Vagina (tissue), 2 donors: ENCODE measurements around the gene ANO6. TPM values are rescaled to one million over a fixed set of nuclear protein-coding genes. Genes with fewer than 3 reads are reported as not detected.
"Not testable (repeated sequence)": the region's sequence is repeated elsewhere in the genome, so short reads cannot be mapped to it uniquely, and the experiment has no call there.

Experiments used
- DNase-seq, 2 donors: peaks; one replicate each; pipeline ENCODE4 v3.0.0-alpha.2; 2017; ENCODE audit errors: extremely low spot score in 2 of 2
- H3K27ac ChIP-seq: fragments of 200-600 bp; sonication (generic); one replicate; pipeline ENCODE4 v1.5.1; 2019
- H3K27me3 ChIP-seq: fragments of 200-600 bp; sonication (generic); one replicate; pipeline ENCODE4 v1.5.1; 2019
- H3K36me3 ChIP-seq, 2 donors: fragments of 200-600 bp; sonication (generic); one replicate each; pipeline ENCODE4 v1.5.1; 2017 to 2019
- H3K4me1 ChIP-seq: fragments of 200-600 bp; sonication (generic); one replicate; pipeline ENCODE4 v1.5.1; 2019
- H3K4me3 ChIP-seq, 2 donors: fragments of 200-600 bp; sonication (generic); 1 replicate in 1 of 2; 2 replicates in 1 of 2; pipeline ENCODE4 v1.5.1; 2016 to 2019
- H3K9me3 ChIP-seq: fragments of 200-600 bp; sonication (generic); one replicate; pipeline ENCODE4 v1.5.1; 2019
- POLR2A ChIP-seq, 2 donors: fragments of 450-650 bp; IDR thresholded peaks; one replicate each; pipeline ENCODE4 v1.6.1; 2017; ENCODE audit warnings: antibody characterized with exemption in 2 of 2, mild to moderate bottlenecking in 2 of 2, moderate library complexity in 2 of 2
- POLR2AphosphoS5 ChIP-seq, 2 donors: sonication (generic); formaldehyde crosslinking; IDR thresholded peaks; one replicate each; pipeline ENCODE4 v1.9.0; 2017; ENCODE audit warnings: antibody characterized with exemption in 2 of 2, mild to moderate bottlenecking in 2 of 2, low read depth in 1 of 2; ENCODE audit not compliant: insufficient read depth in 1 of 2
- intact Hi-C: fragments of 100-400 bp; cut with DNase I; formaldehyde crosslinking; loops from one replicate; pipeline ENCODE4 v1.15.1; 2023
- total RNA-seq: library from RNA; depleted of rRNA; stranded (reverse); fragments of >200 nt; gene quantifications from one replicate; pipeline ENCODE4 v1.2.3, GENCODE V29; 2016
- TF ChIP-seq, protein P1 (sequence below), 3 experiments: fragments of 450-650 bp in 2 of 3; fragments of 200-600 bp in 1 of 3; sonication (generic) in 1 of 3; IDR thresholded peaks; one replicate each; pipeline ENCODE4 v1.5.1; 2017 to 2019; ENCODE audit warnings: antibody characterized with exemption in 3 of 3, mild to moderate bottlenecking in 2 of 3, moderate library complexity in 2 of 3

Gene ANO6
- total RNA-seq, 1 donor from 2014 or later = 48.4 TPM

DNA sequence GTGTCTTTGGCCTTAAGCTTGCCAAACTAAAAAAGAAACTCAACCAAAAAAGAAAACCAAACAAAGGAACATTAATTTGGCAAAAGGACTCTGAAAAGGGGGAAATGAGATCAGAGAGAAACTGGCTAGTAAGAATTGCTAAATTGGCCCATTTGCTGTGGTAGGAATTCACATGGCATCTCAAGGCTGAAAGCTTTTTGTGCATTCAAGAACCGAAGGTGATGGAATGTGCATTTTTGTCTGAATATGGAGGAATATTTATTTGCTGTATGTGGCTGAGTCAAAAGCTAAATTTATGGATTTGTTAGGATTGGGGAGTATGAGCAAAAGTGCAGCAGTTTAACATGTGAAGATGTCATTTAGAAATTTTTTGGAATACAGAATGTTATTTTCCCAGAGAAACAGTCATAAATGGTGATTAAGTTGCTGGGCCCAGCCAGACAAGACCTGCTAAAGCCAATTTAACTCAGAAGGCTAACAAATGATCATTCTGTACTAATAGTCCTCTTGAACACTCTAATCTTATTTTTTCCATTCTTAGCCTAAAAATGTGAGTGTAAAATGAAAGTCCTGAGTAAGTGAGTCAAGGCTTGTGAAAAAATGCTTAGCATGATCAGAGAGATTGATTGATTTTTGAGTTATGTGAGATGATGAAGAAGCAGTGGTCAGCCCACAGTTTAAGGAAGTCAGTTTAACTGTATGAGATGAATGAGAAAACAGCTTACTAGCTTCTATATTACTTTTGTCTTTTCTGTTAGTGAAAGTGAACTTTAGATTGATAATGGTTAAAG is 94.1 kb downstream of the ANO6 start:
- H3K27me3 ChIP-seq = no peaks in the 10 kb centered on the region

DNA sequence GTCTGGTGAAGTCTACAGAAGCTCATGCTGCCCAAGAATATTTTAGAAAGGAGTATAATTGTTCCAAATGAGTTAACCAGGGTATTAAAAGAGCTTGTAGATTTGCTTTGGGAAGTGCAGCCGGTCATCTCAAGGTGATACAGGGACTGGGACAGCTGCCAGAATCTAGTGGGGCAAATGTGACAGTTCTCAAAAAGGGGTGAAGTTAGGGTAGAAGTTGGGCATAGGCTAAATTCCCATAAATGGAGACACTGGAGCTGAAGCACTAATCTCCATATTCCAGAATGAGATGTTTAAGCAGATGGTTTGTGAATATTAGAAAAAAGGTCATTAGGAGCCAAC is 94.7 kb downstream of the ANO6 start:
- Histone ChIP-seq H3K27ac (peak overlapping the region; percentile 43), H3K4me3 (no peak overlapping the region), H3K27me3 (no peaks in the 10 kb centered on the region), H3K36me3 (peaks cover 0 to 5% of the 10 kb centered on the region in 2 donors), H3K9me3 (no peaks in the 10 kb centered on the region), H3K4me1 (peaks cover 33% of the 10 kb centered on the region)
- intact Hi-C loops = no loop called here
- DNase-seq = no peak
- TF ChIP-seq POLR2AphosphoS5 (IDR thresholded peaks at IDR 0.05; ENCODE audit: insufficient read depth in 1 of 2, low read depth in 1 of 2) (no peak), POLR2A (IDR thresholded peaks at IDR 0.05) (no peak)
- TF ChIP-seq, protein P1, sequence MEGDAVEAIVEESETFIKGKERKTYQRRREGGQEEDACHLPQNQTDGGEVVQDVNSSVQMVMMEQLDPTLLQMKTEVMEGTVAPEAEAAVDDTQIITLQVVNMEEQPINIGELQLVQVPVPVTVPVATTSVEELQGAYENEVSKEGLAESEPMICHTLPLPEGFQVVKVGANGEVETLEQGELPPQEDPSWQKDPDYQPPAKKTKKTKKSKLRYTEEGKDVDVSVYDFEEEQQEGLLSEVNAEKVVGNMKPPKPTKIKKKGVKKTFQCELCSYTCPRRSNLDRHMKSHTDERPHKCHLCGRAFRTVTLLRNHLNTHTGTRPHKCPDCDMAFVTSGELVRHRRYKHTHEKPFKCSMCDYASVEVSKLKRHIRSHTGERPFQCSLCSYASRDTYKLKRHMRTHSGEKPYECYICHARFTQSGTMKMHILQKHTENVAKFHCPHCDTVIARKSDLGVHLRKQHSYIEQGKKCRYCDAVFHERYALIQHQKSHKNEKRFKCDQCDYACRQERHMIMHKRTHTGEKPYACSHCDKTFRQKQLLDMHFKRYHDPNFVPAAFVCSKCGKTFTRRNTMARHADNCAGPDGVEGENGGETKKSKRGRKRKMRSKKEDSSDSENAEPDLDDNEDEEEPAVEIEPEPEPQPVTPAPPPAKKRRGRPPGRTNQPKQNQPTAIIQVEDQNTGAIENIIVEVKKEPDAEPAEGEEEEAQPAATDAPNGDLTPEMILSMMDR (IDR thresholded peaks at IDR 0.05) = no peak

More for the DNA sequence above, 94.1 kb downstream of the ANO6 start:
- Histone ChIP-seq H3K4me1 (peaks cover 39% of the 10 kb centered on the region), H3K27ac (peak overlapping the region; percentile 43), H3K36me3 (no peaks in the 10 kb centered on the region), H3K9me3 (no peaks in the 10 kb centered on the region), H3K4me3 (no peak overlapping the region)
- intact Hi-C loops = no loop called here
- no peak for TF ChIP-seq POLR2AphosphoS5 (IDR thresholded peaks at IDR 0.05; ENCODE audit: insufficient read depth in 1 of 2, low read depth in 1 of 2)
- TF ChIP-seq, protein P1 (IDR thresholded peaks at IDR 0.05) = no peak
- no peak for TF ChIP-seq POLR2A (IDR thresholded peaks at IDR 0.05)
- no peak for DNase-seq

DNA sequence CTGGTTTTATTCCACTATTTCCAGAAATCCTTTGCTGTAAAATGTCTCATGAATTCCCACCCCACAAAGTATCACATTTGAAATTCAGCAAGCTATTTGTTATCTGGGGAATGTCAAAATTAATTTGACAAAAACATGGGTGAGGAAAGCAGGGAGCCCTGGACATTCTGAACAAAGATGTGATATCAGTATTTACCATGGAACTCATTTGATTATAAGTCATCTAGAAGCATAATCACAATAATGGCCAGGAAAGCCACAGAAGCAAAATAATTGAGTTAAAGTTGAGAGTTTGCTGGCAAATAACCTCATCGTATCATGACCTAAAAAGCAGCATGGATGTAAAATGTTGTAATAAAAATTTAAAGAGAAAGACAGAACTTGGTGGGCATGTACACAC is 96.1 kb downstream of the ANO6 start:
- H3K9me3 ChIP-seq = no peaks in the 10 kb centered on the region
- no peaks in the 10 kb centered on the region for H3K27me3 ChIP-seq
- no peak overlapping the region for H3K27ac ChIP-seq
- no peak overlapping the region for H3K4me3 ChIP-seq
- H3K36me3 ChIP-seq = peaks cover 0 to 11% of the 10 kb centered on the region in 2 donors
- TF ChIP-seq, protein P1 (IDR thresholded peaks at IDR 0.05) = no peak
- TF ChIP-seq POLR2AphosphoS5 (IDR thresholded peaks at IDR 0.05; ENCODE audit: insufficient read depth in 1 of 2, low read depth in 1 of 2) (no peak), POLR2A (IDR thresholded peaks at IDR 0.05) (no peak)
- peaks cover 24% of the 10 kb centered on the region for H3K4me1 ChIP-seq
- intact Hi-C loops = no loop called here
- DNase-seq = no peak

DNA sequence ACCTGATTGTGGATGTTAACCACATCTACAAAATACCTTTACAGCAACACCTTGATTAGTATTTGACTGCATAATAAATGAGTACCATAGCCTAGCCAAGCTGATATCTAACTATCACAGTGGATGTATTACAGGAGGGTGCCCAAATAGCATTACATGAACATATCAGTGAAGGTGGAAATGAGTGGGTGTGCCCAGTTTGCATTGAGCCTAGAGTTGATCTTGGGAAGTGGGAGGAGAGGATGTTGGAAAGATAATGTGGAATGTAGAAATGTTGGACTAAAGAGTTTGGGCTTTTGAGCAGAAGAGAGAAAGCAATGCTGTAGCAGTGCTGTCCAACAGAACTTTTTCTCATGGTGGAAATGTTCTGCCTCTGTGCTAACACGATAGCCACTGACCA is 98.9 kb downstream of the ANO6 start:
- DNase-seq = no peak
- TF ChIP-seq, protein P1 (IDR thresholded peaks at IDR 0.05) = no peak
- no peak for TF ChIP-seq POLR2A (IDR thresholded peaks at IDR 0.05)
- Histone ChIP-seq H3K27ac (no peak overlapping the region), H3K36me3 (peaks cover 0 to 11% of the 10 kb centered on the region in 2 donors), H3K4me1 (peaks cover 19% of the 10 kb centered on the region), H3K9me3 (no peaks in the 10 kb centered on the region), H3K4me3 (no peak overlapping the region), H3K27me3 (no peaks in the 10 kb centered on the region)
- intact Hi-C loops = no loop called here

DNA sequence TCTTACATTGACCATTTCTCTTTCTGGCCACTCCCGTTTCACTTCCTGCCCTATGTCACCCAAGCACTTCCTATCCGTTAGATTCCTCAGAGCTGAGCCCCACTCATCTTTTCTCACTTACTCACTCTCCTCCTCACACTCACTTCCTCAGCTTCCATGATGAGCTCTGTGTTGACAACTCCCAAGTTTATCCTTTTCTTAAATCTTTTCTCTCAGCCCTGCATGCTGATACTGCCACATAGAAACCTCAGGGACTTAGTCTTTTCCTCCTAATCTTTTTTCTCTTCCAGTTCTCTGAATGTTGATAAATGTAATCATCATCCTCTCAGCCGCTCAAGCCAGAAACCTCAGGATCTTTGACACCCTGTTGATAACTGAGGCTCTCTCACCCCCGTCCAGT is 99.6 kb downstream of the ANO6 start:
- no peak overlapping the region for H3K4me3 ChIP-seq
- intact Hi-C loops = no loop called here
- H3K4me1 ChIP-seq = peaks cover 12% of the 10 kb centered on the region
- TF ChIP-seq, protein P1 (IDR thresholded peaks at IDR 0.05) = no peak
- H3K36me3 ChIP-seq = peaks cover 0 to 11% of the 10 kb centered on the region in 2 donors
- H3K27ac ChIP-seq = no peak overlapping the region
- H3K9me3 ChIP-seq = no peaks in the 10 kb centered on the region
- no peak for DNase-seq
- no peaks in the 10 kb centered on the region for H3K27me3 ChIP-seq

DNA sequence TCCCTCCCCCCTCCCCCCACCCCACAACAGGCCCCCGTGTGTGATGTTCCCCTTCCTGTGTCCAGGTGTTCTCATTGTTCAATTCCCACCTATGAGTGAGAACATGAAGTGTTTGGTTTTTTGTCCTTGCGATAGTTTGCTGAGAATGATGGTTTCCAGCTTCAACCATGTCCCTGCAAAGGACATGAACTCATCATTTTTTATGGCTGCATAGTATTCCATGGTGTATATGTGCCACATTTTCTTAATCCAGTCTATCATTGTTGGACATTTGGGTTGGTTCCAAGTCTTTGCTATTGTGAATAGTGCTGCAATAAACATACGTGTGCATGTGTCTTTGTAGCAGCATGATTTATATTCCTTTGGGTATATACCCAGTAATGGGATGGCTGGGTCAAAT is 101.4 kb downstream of the ANO6 start:
- H3K4me1 ChIP-seq, H3K27me3 ChIP-seq, H3K27ac ChIP-seq, intact Hi-C loops, H3K4me3 ChIP-seq, DNase-seq, H3K9me3 ChIP-seq: not testable (repeated sequence)
- peaks cover 0 to 11% of the 10 kb centered on the region in 2 donors for H3K36me3 ChIP-seq
